GM23248 (cell line): Measurements from ENCODE around the gene PCID2.

Experiments used
- EZH2 ChIP-seq: fragments of 200-600 bp; sonication (generic); IDR thresholded peaks from 2 replicates; pipeline ENCODE4 v1.6.1; 2018; ENCODE audit warnings: antibody characterized with exemption, mild to moderate bottlenecking; ENCODE audit not compliant: insufficient read depth, poor library complexity, severe bottlenecking
- EZH2phosphoT487 ChIP-seq: fragments of 200-600 bp; sonication (generic); IDR thresholded peaks from 2 replicates; pipeline ENCODE4 v1.6.1; 2018; ENCODE audit warnings: antibody characterized with exemption, moderate library complexity, mild to moderate bottlenecking, low read depth; ENCODE audit not compliant: insufficient read depth

GRCh38 chr13:113167155-113167554, 41.3 kb downstream of the PCID2 start:
- TF ChIP-seq EZH2phosphoT487 (no peak), EZH2 (no peak)
